Parathyroid adenoma (tissue), 2 donors: ENCODE measurements around the gene ITGBL1.

Experiments
- H2AFZ ChIP-seq: fragments of 300-600 bp; sonication (generic); one replicate; pipeline ENCODE4 v1.7.0; 2017; ENCODE audit warnings: antibody characterized with exemption, mild to moderate bottlenecking
- H3K27ac ChIP-seq: fragments of 300-600 bp; sonication (generic); one replicate; pipeline ENCODE4 v1.7.0; 2017
- H3K27me3 ChIP-seq: fragments of 300-600 bp; sonication (generic); one replicate; pipeline ENCODE4 v1.7.0; 2017; ENCODE audit warnings: low read length; ENCODE audit not compliant: control insufficient read depth, insufficient read depth
- H3K36me3 ChIP-seq: fragments of 300-600 bp; sonication (generic); one replicate; pipeline ENCODE4 v1.7.0; 2017; ENCODE audit warnings: low read length; ENCODE audit not compliant: control insufficient read depth, insufficient read depth
- H3K4me1 ChIP-seq: fragments of 300-600 bp; sonication (generic); one replicate; pipeline ENCODE4 v1.7.0; 2017; ENCODE audit warnings: control low read depth
- H3K4me2 ChIP-seq: fragments of 300-600 bp; sonication (generic); one replicate; pipeline ENCODE4 v1.7.0; 2017; ENCODE audit warnings: low read length
- H3K4me3 ChIP-seq: fragments of 300-600 bp; sonication (generic); one replicate; pipeline ENCODE4 v1.7.0; 2017; ENCODE audit warnings: low read depth, low read length
- H3K79me2 ChIP-seq: fragments of 300-600 bp; sonication (generic); one replicate; pipeline ENCODE4 v1.7.0; 2017; ENCODE audit warnings: control low read depth
- H3K9ac ChIP-seq: fragments of 300-600 bp; sonication (generic); one replicate; pipeline ENCODE4 v1.7.0; 2017; ENCODE audit warnings: mild to moderate bottlenecking
- H3K9me3 ChIP-seq: fragments of 300-600 bp; sonication (generic); one replicate; pipeline ENCODE4 v1.7.0; 2017; ENCODE audit warnings: low read length; ENCODE audit not compliant: control insufficient read depth
- CTCF ChIP-seq: fragments of 300-600 bp; sonication (generic); IDR thresholded peaks from one replicate; pipeline ENCODE4 v1.7.0; 2017; ENCODE audit warnings: antibody characterized with exemption, mild to moderate bottlenecking
- donor health status: primary hyperparathyroidism.

The ITGBL1 gene

GRCh38 chr13:101711307-101712025, 259.0 kb downstream of the ITGBL1 start:
- no peak for TF ChIP-seq CTCF
- no peaks in the 10 kb centered on the region for H3K4me1 ChIP-seq
- H3K27ac ChIP-seq, result no peak overlapping the region

GRCh38 chr13:101712026-101712348, 259.5 kb downstream of the ITGBL1 start:
- no peaks in the 10 kb centered on the region for H3K27me3 ChIP-seq
- no peak overlapping the region for H3K4me3 ChIP-seq
- no peak overlapping the region for H3K4me2 ChIP-seq
- H3K4me1 ChIP-seq, result no peaks in the 10 kb centered on the region
- no peak for TF ChIP-seq CTCF
- no peaks in the 10 kb centered on the region for H3K9me3 ChIP-seq
- no peaks in the 10 kb centered on the region for H3K36me3 ChIP-seq
- H2AFZ ChIP-seq, result no peak overlapping the region
- H3K79me2 ChIP-seq, result no peaks in the 10 kb centered on the region
- no peak overlapping the region for H3K27ac ChIP-seq
- no peak overlapping the region for H3K9ac ChIP-seq

More at GRCh38 chr13:101711307-101712025, 259.0 kb downstream of the ITGBL1 start:
- H3K4me2 ChIP-seq, result no peak overlapping the region
- no peaks in the 10 kb centered on the region for H3K79me2 ChIP-seq
- no peak overlapping the region for H3K9ac ChIP-seq
- H3K27me3 ChIP-seq, result no peaks in the 10 kb centered on the region
- no peak overlapping the region for H2AFZ ChIP-seq
- H3K36me3 ChIP-seq, result no peaks in the 10 kb centered on the region
- no peak overlapping the region for H3K4me3 ChIP-seq
- no peaks in the 10 kb centered on the region for H3K9me3 ChIP-seq

GRCh38 chr13:101714195-101714594, 261.7 kb downstream of the ITGBL1 start:
- H3K36me3 ChIP-seq, result no peaks in the 10 kb centered on the region
- H2AFZ ChIP-seq, result no peak overlapping the region
- no peak overlapping the region for H3K4me3 ChIP-seq
- no peaks in the 10 kb centered on the region for H3K79me2 ChIP-seq
- no peak overlapping the region for H3K9ac ChIP-seq
- no peak overlapping the region for H3K27ac ChIP-seq
- no peaks in the 10 kb centered on the region for H3K27me3 ChIP-seq
- H3K9me3 ChIP-seq, result no peaks in the 10 kb centered on the region
- no peak overlapping the region for H3K4me2 ChIP-seq
- no peak for TF ChIP-seq CTCF
- no peaks in the 10 kb centered on the region for H3K4me1 ChIP-seq

- H3K4me1 ChIP-seq, result no peaks in the 10 kb centered on the region
- H3K27ac ChIP-seq, result no peak overlapping the region
- H2AFZ ChIP-seq, result no peak overlapping the region
- no peaks in the 10 kb centered on the region for H3K27me3 ChIP-seq
- TF ChIP-seq CTCF, result no peak
- H3K4me3 ChIP-seq, result no peak overlapping the region
- no peaks in the 10 kb centered on the region for H3K9me3 ChIP-seq
- no peaks in the 10 kb centered on the region for H3K79me2 ChIP-seq
- no peak overlapping the region for H3K4me2 ChIP-seq
- no peak overlapping the region for H3K9ac ChIP-seq
- H3K36me3 ChIP-seq, result no peaks in the 10 kb centered on the region
Observed at GRCh38 chr13:101717353-101717752, 264.9 kb downstream of the ITGBL1 start.

GRCh38 chr13:101718496-101718895, 266.0 kb downstream of the ITGBL1 start:
- no peak overlapping the region for H3K4me2 ChIP-seq
- no peak for TF ChIP-seq CTCF
- no peak overlapping the region for H3K4me3 ChIP-seq
- H3K9me3 ChIP-seq, result no peaks in the 10 kb centered on the region
- H3K4me1 ChIP-seq, result no peaks in the 10 kb centered on the region
- H3K27ac ChIP-seq, result no peak overlapping the region
- no peak overlapping the region for H3K9ac ChIP-seq
- no peaks in the 10 kb centered on the region for H3K27me3 ChIP-seq
- no peaks in the 10 kb centered on the region for H3K79me2 ChIP-seq
- no peaks in the 10 kb centered on the region for H3K36me3 ChIP-seq
- H2AFZ ChIP-seq, result no peak overlapping the region
